PFSK-1 (cell line): ENCODE results near the gene ALX1.

Experiments used
- FOXP2 ChIP-seq: optimal IDR thresholded peaks from 2 replicates; pipeline ENCODE3; 2011; ENCODE audit warnings: borderline replicate concordance, control low read depth, inconsistent platforms; ENCODE audit not compliant: insufficient read depth; ENCODE audit errors: extremely low read length, extremely low read depth
- POLR2AphosphoS5 ChIP-seq: IDR thresholded peaks from 2 replicates; pipeline ENCODE4 v1.6.1; 2012; ENCODE audit warnings: low read depth, mild to moderate bottlenecking, control low read depth, low read length, moderate library complexity
- REST ChIP-seq, 2 experiments: IDR thresholded peaks; 2 replicates each; pipeline versions ENCODE4 v1.6.1 to v1.8.0; 2011 to 2012; ENCODE audit warnings: low read depth in 2 of 2, low read length in 2 of 2, control low read depth in 1 of 2, inconsistent platforms in 1 of 2, mild to moderate bottlenecking in 1 of 2, moderate library complexity in 1 of 2; ENCODE audit not compliant: insufficient read depth in 1 of 2
- SIN3A ChIP-seq: IDR thresholded peaks from 2 replicates; pipeline ENCODE4 v1.6.1; 2012; ENCODE audit warnings: mild to moderate bottlenecking, low read length, moderate library complexity, borderline replicate concordance; ENCODE audit not compliant: insufficient read depth
- TAF1 ChIP-seq: IDR thresholded peaks from 2 replicates; pipeline ENCODE4 v1.6.1; 2012; ENCODE audit warnings: low read length, control low read depth, borderline replicate concordance; ENCODE audit not compliant: insufficient read depth

Gene ALX1

DNA sequence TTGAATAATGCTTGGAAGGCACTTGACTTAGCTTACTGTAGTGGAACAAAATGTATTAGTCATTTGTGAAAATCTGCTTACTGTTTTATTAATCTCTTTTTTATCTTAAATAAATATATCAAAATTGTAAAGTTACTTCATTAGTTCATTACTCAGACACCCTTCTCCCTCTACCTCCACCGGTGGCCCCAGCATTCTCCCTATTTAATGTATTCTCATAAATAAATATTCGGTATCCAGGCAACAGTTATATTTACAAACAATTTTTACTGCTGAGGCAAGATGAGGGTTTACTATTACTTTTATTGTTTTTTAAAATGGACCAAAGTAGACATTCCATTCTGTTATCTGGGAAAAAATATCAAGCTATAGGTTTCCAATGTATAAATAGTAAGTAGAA, 19.6 kb upstream of the ALX1 start:
- TF ChIP-seq REST (IDR thresholded peaks at IDR 0.05; ENCODE audit: insufficient read depth in 1 of 2, low read depth in 2 of 2, low read length in 2 of 2), result no peak
- TF ChIP-seq SIN3A, result no peak
- TF ChIP-seq POLR2AphosphoS5, result no peak
- TF ChIP-seq TAF1, result no peak
- no peak for TF ChIP-seq FOXP2

GRCh38 chr12:85260896-85261295, 19.1 kb upstream of the ALX1 start:
- no peak for TF ChIP-seq TAF1
- TF ChIP-seq SIN3A, result no peak
- TF ChIP-seq FOXP2, result no peak
- no peak for TF ChIP-seq POLR2AphosphoS5
- TF ChIP-seq REST (IDR thresholded peaks at IDR 0.05; ENCODE audit: insufficient read depth in 1 of 2, low read depth in 2 of 2, low read length in 2 of 2), result no peak

DNA sequence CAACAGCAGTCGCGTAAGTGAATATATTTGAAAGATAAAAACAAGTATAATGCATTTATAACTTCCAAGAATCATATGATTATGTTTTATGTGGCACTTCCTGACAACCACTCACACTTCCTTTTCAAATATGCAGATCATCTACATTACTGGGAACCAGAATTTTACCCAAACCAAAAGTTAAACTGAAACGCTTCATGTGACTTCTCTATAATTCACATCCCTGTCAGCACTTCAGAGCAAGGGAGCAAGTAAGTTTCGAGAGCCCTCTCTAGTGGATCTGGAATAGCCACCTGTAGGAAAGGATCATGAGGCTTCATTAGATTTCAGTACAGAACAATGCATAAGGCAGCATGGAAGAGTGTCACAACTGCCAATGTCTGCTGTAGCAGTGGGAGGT, 13.7 kb upstream of the ALX1 start:
- TF ChIP-seq REST (IDR thresholded peaks at IDR 0.05; ENCODE audit: insufficient read depth in 1 of 2, low read depth in 2 of 2, low read length in 2 of 2) (no peak), POLR2AphosphoS5 (no peak), SIN3A (no peak), TAF1 (no peak)

GRCh38 chr12:85273381-85274314, 6.4 kb upstream of the ALX1 start:
- TF ChIP-seq TAF1, result no peak
- no peak for TF ChIP-seq REST (IDR thresholded peaks at IDR 0.05; ENCODE audit: insufficient read depth in 1 of 2, low read depth in 2 of 2, low read length in 2 of 2)
- no peak for TF ChIP-seq SIN3A
- no peak for TF ChIP-seq POLR2AphosphoS5
- no peak for TF ChIP-seq FOXP2

DNA sequence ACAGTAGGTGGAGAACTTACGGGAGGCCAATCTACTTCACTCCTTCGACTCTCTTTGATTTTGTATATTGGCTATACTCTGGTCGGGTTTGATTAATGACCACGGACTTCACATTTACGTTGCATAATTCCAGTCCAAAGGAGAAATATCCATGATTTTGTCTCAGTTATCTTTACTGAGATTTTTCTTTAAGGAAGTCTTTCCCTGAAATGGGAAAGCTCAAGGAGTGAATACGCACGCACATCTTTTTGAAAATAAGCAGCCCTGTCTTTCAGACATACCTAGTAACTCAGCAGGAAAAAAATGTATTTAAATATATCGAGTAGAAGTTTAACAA, 5.7 kb upstream of the ALX1 start:
- TF ChIP-seq POLR2AphosphoS5 (no peak), REST (IDR thresholded peaks at IDR 0.05; ENCODE audit: insufficient read depth in 1 of 2, low read depth in 2 of 2, low read length in 2 of 2) (no peak), TAF1 (no peak)
